KMS-11 (cell line): ENCODE measurements around the gene FOXC2.

ENCODE experiments used
- H2AFZ ChIP-seq: fragments of 200-600 bp; sonication (generic); 2 replicates; pipeline ENCODE4 v1.6.1; 2016; ENCODE audit warnings: antibody characterized with exemption, mixed run types, low read depth
- H3K27ac ChIP-seq: fragments of 200-600 bp; sonication (generic); 2 replicates; pipeline ENCODE4 v1.6.1; 2016; ENCODE audit warnings: mild to moderate bottlenecking, mixed run types
- H3K27me3 ChIP-seq: fragments of 200-600 bp; sonication (generic); 2 replicates; pipeline ENCODE4 v1.6.1; 2017; ENCODE audit warnings: mild to moderate bottlenecking, low read depth, mixed run types, moderate library complexity; ENCODE audit not compliant: insufficient read depth
- H3K36me3 ChIP-seq: fragments of 200-600 bp; sonication (generic); 2 replicates; pipeline ENCODE4 v1.6.1; 2017; ENCODE audit warnings: mild to moderate bottlenecking, mixed run types; ENCODE audit not compliant: insufficient read depth
- H3K4me1 ChIP-seq: fragments of 200-600 bp; sonication (generic); 2 replicates; pipeline ENCODE4 v1.6.1; 2016; ENCODE audit warnings: mild to moderate bottlenecking, low read depth, mixed run types; ENCODE audit not compliant: poor library complexity, severe bottlenecking
- H3K4me2 ChIP-seq: fragments of 200-600 bp; sonication (generic); 2 replicates; pipeline ENCODE4 v1.7.0; 2016; ENCODE audit warnings: mild to moderate bottlenecking, mixed run types
- H3K4me3 ChIP-seq: fragments of 200-600 bp; sonication (generic); IDR thresholded peaks from 2 replicates; pipeline ENCODE4 v1.6.1; 2017; ENCODE audit warnings: low read depth, low read length, mixed read lengths; ENCODE audit not compliant: insufficient read depth
- H3K79me2 ChIP-seq: fragments of 200-600 bp; sonication (generic); 2 replicates; pipeline ENCODE4 v1.6.1; 2016; ENCODE audit warnings: low read depth, mixed run types; ENCODE audit not compliant: insufficient read depth
- H3K9ac ChIP-seq: fragments of 200-600 bp; sonication (generic); 2 replicates; pipeline ENCODE4 v1.6.1; 2016; ENCODE audit warnings: mild to moderate bottlenecking, mixed run types
- H4K20me1 ChIP-seq: fragments of 200-600 bp; sonication (generic); 2 replicates; pipeline ENCODE4 v1.6.1; 2016; ENCODE audit warnings: mild to moderate bottlenecking, mixed run types; ENCODE audit not compliant: insufficient read depth
- TF ChIP-seq, protein P1 (sequence below): fragments of 200-600 bp; sonication (generic); conservative IDR thresholded peaks from 2 replicates; pipeline ENCODE4 v1.6.1; 2017; ENCODE audit warnings: low read depth, mild to moderate bottlenecking, antibody characterized with exemption, low read length, moderate library complexity, mixed read lengths

Gene FOXC2

DNA sequence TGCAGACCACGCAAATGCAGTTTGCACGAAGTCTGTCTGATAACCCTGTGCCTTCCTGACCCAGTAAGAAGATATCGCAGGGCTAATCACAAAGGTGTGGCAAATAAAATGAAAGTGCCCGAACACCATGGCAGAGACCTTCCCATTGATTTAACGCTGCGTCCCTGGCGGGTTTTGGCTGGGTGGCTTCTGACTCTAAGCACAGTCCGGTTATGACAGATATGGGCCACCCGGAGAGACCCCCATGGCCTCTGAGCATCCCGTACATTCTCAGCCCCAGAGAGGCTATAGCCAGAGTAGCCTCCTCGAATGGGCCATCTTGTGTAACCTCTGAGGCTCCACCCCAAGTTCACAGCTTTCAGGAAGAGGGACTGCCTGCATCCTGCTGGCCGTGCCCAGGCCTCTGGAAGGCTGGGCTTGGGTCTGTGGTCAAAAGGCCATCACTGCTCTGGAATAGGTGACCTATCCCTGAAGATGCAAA, 5.5 kb downstream of the FOXC2 start:
- TF ChIP-seq, protein P1, sequence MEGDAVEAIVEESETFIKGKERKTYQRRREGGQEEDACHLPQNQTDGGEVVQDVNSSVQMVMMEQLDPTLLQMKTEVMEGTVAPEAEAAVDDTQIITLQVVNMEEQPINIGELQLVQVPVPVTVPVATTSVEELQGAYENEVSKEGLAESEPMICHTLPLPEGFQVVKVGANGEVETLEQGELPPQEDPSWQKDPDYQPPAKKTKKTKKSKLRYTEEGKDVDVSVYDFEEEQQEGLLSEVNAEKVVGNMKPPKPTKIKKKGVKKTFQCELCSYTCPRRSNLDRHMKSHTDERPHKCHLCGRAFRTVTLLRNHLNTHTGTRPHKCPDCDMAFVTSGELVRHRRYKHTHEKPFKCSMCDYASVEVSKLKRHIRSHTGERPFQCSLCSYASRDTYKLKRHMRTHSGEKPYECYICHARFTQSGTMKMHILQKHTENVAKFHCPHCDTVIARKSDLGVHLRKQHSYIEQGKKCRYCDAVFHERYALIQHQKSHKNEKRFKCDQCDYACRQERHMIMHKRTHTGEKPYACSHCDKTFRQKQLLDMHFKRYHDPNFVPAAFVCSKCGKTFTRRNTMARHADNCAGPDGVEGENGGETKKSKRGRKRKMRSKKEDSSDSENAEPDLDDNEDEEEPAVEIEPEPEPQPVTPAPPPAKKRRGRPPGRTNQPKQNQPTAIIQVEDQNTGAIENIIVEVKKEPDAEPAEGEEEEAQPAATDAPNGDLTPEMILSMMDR = no peak
- Histone ChIP-seq H3K4me1 (no peaks in the 10 kb centered on the region), H3K27ac (no peak overlapping the region), H2AFZ (no peak overlapping the region), H3K36me3 (no peaks in the 10 kb centered on the region), H3K4me2 (no peak overlapping the region), H4K20me1 (no peaks in the 10 kb centered on the region), H3K27me3 (peaks cover 14% of the 10 kb centered on the region; the same call in 1 of the 2 replicates), H3K4me3 (no peak overlapping the region), H3K9ac (no peak overlapping the region), H3K79me2 (no peaks in the 10 kb centered on the region)

DNA sequence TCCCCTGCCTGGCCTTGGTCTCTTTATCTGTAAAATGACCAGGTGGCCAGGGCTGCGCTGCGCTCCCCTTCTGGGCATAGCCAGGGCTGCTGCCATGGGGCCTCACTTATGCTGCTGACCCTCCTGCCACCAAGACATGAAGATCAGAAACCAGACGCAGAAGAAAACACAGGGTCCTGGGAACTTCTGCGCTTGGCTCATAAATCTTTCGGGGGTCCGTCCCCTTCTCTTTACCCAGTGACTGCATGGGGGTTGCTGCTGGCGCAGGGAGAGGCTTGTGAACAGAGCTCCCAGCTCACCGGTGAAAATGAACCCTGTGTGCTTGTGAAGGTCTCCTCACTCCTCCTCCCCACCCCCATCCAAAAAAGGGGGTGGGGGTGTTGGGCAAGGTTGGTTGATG, 6.0 kb downstream of the FOXC2 start:
- Histone ChIP-seq H3K4me3 (no peak overlapping the region), H3K4me2 (no peak overlapping the region), H3K4me1 (no peaks in the 10 kb centered on the region), H3K27ac (no peak overlapping the region), H3K79me2 (no peaks in the 10 kb centered on the region), H2AFZ (no peak overlapping the region), H3K9ac (no peak overlapping the region), H4K20me1 (no peaks in the 10 kb centered on the region), H3K27me3 (peaks cover 14% of the 10 kb centered on the region; the same call in 1 of the 2 replicates), H3K36me3 (no peaks in the 10 kb centered on the region)
- TF ChIP-seq, protein P1 = no peak

DNA sequence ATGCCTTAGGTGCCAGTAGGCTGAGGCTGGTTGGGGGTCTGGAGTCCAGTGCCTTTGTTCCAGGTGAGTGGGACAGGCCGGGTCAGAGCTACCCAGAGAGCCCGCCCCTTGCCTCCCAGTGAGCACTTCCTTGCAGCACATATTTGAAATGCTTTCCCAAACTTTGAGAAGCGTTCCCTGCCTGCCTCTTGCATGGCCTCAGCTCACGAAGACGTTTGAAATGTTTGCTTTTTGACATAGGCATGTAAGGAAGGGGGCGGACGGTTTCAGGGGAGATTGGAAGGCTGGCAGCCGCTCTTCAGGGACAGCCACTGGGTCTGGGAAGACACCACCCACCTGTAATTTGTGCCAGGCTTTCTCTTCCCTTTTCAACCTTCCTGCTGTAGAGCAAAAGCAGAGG, 6.6 kb downstream of the FOXC2 start:
- TF ChIP-seq, protein P1 = no peak
- Histone ChIP-seq H3K79me2 (no peaks in the 10 kb centered on the region), H4K20me1 (no peaks in the 10 kb centered on the region), H2AFZ (no peak overlapping the region), H3K4me2 (no peak overlapping the region), H3K9ac (no peak overlapping the region), H3K36me3 (no peaks in the 10 kb centered on the region), H3K27ac (no peak overlapping the region), H3K4me1 (no peaks in the 10 kb centered on the region), H3K27me3 (peaks cover 14% of the 10 kb centered on the region; the same call in 1 of the 2 replicates), H3K4me3 (no peak overlapping the region)

DNA sequence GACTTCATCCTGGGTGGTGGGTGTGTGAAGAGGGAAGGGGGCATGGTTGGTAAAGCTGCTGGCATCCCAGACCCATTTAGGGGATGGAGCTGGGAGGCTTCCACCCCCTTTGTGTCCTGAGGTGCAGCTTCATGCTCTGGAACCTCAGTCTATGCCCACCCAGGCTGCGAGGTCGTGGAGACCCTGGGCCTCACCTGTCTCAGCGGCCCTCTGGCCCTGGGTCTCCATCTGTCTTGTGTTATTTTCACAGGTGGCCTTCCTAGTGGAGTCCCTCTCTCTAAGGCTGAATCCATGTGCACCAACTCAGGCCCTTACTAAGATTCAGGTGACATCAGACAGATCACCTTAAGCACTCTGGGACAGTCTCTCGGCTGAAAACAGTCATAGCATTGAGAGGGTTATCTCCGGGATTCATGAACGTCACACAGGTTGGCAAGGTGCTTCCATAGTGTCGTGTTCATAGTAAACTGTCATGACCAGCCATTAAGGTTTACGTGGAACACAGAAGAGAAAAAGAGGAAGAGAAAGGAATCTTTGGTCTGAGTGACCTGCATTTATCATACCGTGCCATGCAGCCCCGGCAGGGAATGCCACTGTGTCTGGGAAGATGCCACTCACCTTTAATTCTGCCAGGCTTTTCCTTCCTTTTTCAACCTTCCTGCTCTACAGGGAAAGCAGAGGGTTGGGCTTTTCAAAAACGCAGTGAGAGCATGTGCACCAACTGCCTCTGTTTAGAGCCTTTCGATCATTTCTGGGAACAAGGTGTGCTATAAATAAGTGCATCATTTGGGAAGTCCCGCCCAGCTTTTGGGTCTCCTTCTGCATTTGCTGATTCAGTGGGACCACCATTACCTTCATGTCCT, 7.2 kb downstream of the FOXC2 start:
- Histone ChIP-seq H3K4me2 (no peak overlapping the region), H3K9ac (no peak overlapping the region), H2AFZ (no peak overlapping the region), H4K20me1 (no peaks in the 10 kb centered on the region), H3K79me2 (no peaks in the 10 kb centered on the region), H3K4me3 (no peak overlapping the region), H3K27me3 (peaks cover 12% of the 10 kb centered on the region; the same call in 1 of the 2 replicates), H3K36me3 (no peaks in the 10 kb centered on the region), H3K27ac (no peak overlapping the region), H3K4me1 (no peaks in the 10 kb centered on the region)
- TF ChIP-seq, protein P1 = no peak
